Islet precursor cell (in vitro differentiated cells): ENCODE data around the gene TUBB1.
"Not testable (repeated sequence)": the region's sequence is repeated elsewhere in the genome, so short reads cannot be mapped to it uniquely, and the experiment has no call there.

Source experiments
- DNase-seq: peaks from one replicate; pipeline ENCODE4 v3.0.0-alpha.2; 2018

The TUBB1 gene

DNA sequence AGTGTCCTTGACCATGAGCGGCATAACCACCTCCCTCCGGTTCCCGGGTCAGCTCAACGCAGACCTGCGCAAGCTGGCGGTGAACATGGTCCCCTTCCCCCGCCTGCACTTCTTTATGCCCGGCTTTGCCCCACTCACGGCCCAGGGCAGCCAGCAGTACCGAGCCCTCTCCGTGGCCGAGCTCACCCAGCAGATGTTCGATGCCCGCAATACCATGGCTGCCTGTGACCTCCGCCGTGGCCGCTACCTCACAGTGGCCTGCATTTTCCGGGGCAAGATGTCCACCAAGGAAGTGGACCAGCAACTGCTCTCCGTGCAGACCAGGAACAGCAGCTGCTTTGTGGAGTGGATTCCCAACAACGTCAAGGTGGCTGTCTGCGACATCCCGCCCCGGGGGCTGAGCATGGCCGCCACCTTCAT, 4.9 kb downstream of the TUBB1 start:
- DNase-seq, result no peak

DNA sequence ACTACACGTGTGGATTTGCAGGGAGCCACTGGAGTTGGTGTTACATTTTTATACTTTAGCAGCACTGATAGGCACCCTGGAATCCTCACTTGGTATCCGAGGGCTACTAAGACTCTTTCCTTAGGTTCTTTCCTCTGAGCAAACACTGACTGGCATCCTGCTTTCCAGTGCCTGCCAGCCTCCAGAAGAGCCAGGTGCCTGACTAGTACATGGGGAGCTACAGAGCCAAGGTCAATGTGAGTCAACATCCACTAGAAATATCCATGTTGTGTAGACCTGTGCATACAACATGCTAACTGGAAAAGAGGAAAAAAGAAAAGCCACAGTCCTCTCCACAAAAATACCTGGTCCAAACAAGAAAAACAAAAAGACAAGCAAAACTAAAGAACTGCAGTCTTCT, 5.9 kb downstream of the TUBB1 start:
- DNase-seq, result no peak

DNA sequence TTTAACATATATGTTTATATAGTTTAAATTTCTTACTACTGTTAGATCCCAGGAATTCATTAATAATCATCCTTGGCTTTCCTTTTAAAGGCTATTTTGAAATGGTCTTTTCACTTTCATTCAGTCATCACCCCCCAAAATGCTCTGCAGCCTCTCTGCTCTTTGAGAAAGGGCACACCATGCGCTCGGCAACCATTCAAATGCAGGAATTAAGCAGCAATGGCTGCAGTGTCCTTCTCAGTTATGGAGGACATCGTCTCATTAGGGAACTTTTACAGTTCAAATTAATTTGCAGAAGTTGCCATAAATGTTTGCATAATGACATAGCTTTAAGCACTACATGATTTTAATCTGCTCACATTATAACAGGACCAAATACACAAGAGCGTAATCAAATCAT, 6.3 kb downstream of the TUBB1 start:
- no peak for DNase-seq

GRCh38 chr20:59026904-59027740, 7.9 kb downstream of the TUBB1 start:
- DNase-seq, result no peak

GRCh38 chr20:59027741-59028320, 8.6 kb downstream of the TUBB1 start:
- no peak for DNase-seq

DNA sequence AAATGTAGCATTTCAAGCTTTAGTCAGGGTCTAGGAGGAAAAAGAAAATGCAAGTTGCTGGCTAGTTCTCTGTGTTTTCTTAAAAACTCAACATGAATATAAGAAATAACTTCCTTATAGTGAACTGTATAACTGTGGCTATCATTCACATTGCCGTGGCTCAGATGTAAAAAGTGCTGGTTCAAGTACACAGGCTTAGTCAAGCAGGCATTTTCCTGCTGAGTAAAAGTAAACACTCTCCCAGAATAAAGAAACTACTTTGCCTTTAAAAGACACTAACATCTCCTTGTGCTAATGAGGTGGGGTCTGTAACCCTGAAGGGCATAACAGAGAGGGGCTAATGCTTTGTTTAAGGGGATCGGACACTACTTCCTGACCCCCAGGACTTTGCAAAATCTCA, 9.6 kb downstream of the TUBB1 start:
- no peak for DNase-seq

- no peak for DNase-seq
Observed at GRCh38 chr20:59030911-59031563, 11.8 kb downstream of the TUBB1 start.

DNA sequence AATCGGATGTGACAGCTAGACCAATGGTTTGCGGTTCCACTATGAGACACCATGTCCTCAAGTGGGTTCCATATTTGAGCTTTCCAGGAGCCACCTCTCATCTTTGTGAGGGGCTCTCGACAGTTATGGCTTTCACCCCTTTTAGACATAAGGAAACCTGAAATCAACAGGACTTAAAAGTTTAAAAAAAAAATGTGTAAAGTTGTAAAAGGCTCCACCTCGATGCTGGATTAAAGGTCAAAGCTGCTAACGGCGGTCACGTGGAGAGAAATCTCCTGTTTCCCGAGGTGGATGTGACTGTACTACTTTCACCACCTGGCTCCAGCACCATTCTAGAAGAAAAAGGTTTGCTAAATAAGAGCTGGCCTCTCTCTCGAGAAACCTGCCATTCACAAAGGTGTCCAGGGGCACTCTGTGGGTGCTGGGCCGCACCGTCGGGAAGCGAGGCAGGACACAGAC, 12.4 kb downstream of the TUBB1 start:
- no peak for DNase-seq

DNA sequence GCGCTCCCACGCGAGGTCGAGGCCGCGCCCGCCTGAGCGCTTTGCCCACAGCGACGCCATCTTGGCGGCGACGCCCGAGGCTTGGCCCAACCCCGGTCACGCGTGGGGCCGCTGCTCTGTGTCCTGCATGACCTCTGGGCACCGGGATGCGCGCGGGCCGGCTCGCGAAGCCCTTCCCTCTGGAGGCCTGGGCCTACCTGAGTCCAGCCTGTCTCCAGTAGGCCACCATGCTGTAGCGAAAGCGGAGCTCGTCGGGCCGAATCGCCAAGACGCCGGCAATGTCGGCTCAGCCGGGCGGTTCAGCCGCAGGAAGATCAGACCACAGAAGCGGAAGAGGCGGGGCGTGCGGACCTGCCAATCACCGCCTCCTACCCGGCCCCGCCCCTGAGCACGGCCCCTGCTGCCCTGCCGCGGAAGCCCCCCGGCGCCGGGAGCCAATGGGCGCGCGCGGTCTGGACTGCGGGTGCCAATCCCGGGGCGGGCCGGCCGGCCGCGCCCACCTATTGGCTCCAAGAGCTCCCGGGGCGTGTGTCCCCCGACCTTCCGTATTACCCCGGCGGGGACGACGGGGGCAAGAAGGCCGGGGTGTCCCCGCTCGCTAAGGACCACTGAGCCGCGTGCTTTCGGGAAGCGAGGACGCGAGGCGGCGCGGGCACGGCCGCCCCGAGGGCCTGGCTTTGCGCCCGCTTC, 12.9 kb downstream of the TUBB1 start, which contains the start of gene ATP5F1E:
ATP5F1E (minus strand) TSS at position 313 of the 690 bp plus-strand sequence; CDS start at position 229, 84 bp downstream.
- DNase-seq, result peak; percentile 98

- DNase-seq, result no peak
Observed at GRCh38 chr20:59032713-59033059, 13.5 kb downstream of the TUBB1 start.

DNA sequence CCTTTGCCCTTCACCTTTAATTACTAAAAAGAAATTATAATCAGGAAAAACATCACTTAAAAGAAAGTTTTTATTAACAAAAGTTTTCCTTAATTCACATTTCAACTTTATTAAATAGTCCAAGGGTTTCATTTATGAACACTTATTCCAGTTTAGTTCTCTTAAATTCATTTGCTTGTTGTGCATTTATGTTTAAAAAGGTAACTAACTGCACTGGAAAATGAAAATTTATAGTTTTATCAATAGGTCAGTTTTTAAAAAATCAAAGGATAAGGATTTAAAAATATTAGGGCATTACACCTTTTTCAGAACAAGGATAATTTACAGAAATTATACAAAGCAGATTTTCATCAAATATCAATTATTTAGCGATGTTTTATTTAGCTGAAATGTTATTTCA, 13.9 kb downstream of the TUBB1 start:
- DNase-seq, result no peak

DNA sequence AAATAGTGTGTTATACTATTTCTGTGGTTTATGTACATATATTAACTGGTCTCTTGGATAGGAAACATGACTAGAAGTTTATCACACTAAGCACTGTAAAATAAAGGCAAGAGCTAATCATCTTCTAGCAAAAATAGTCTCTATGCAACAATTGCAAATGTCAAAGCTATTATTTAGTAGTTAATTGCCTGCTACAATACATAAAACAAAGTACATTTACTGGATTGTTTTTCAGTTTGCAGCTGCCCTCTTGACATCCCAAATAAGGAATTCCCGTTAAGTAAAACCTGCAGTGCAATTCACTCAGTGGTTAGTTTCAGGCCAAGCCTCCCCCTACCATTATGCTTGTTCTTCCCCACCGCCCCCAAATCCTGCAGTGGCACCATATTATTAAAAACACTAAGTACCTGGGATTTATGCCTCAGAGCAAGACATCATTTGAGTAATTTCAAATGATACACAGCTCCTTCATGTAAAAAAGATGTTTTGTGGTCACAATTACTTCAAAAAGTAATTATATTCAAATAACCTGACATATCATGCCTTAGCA, 14.5 kb downstream of the TUBB1 start:
- DNase-seq, result no peak

GRCh38 chr20:59035381-59035780, 16.2 kb downstream of the TUBB1 start:
- DNase-seq, result no peak

DNA sequence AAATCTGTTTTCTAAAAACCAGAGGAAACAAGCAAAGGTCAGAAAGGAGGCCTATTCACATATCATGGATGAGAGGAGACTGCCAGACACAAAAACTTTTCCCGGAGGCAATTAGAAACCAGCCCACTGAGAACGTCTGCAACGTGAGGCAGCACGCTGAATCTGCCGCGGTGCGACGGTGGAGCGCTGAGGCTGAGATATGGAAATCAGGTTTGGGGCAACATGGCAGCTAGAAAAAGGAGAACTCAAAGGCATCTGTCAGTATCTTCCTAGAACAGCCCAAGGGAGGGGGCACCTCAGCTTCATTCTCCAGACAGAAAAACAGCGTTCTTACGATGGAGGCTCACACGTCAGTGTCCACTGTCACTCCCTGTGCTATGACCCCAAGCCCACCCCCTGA, 18.2 kb downstream of the TUBB1 start:
- no peak for DNase-seq

DNA sequence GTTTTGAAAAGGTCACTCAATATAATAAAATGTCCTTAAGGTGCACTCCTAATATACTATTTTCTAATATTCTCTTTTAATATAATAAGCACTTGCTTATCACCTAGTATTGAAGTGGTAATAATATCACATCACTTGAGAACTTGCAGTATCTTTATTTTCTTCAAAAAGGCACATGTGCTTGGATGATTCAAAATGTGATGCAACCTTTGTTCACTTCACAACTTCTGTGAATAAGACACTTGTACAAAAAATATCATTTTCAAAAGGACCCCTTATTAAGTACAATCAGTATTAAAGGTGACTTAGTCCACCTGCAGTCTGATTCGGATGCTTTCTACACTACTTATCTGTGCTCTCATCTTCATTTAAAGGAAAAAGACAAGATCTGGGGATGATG, 20.0 kb downstream of the TUBB1 start:
- DNase-seq, result no peak

GRCh38 chr20:59040667-59041066, 21.4 kb downstream of the TUBB1 start:
- no peak for DNase-seq

DNA sequence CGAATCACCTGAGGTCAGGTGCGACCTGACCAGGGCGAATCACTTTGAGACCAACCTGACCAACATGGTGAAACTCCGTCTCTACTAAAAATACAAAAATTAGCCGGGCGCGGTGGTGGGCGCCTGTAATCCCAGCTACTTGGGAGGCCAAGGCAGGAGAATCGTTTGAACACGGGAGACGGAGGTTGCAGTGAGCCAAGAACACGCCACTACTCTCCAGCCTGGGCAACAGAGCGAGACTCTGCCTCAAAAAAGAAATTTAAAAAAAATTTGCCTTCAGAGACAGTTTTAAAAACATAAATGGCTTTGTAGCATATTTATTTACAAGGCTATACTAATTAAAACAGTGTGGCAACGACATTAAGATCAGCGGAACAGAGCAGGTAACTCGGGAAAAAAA, 22.3 kb downstream of the TUBB1 start:
- not testable (repeated sequence) for DNase-seq

GRCh38 chr20:59042151-59042795, 23.0 kb downstream of the TUBB1 start, which contains the start of gene PRELID3B:
Gene PRELID3B, minus strand, starts transcription at chr20:59042786. Its CDS starts 56 bp downstream, at chr20:59042730.
- peak; percentile 66 for DNase-seq

DNA sequence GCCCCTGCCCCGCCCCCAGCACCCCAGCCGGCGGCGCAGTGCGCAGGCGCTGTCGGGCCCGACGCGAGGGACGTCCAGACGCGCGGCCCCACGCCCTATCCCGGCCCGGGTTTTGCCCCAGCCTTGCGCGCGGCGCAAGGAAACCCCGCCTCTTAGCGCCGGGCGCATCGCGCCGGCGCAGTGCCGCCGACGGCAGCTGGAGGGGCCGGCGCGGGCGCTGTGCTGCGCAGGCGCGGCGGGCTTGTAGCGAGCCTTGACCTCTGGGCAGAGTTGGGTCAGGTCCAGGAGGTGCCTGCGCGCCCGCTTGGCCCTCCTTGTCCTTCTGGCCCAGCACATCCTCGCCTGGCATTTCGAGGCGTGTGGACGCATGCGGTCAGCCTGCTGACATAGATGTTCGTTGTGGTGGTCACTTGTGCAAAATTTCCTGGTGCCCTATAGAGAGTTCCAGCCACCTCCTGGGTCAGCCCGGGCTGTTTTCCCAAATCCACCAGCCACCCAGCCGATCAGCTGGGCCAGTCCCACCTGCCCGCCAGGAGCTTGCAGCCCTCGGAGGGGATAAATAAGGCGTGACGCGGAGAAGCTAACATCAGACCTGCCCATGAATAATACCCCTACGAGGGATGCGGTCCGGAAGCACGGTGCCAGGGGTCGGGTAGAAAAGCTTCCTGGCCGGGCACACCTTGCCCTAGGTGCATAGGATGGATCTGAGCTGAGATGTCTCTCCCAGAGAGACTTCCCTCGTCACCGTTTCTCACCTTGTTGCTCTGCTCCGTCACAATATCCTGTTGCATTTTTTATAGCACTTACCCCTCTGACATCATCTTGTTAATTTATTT, 23.8 kb downstream of the TUBB1 start:
- peak; percentile 95 for DNase-seq

DNA sequence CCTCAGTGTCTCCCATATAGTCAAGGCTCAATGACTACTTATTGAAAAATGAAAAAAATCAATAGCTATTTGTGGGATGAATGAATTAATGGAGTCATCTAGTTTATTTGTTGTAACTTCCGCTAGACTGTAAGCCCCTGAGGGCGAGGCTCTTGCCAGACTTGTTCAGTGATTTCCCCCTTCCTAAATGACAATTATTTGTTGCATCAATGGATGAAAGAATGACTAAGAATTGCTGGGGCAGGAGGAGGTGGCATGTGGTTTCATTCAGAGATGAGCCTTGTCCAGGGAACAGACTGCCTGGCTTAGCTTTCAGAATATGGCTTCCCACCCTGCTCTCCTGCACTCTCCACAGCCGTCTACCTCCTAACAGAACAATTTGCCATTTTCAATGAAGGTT, 24.5 kb downstream of the TUBB1 start:
- no peak for DNase-seq

DNA sequence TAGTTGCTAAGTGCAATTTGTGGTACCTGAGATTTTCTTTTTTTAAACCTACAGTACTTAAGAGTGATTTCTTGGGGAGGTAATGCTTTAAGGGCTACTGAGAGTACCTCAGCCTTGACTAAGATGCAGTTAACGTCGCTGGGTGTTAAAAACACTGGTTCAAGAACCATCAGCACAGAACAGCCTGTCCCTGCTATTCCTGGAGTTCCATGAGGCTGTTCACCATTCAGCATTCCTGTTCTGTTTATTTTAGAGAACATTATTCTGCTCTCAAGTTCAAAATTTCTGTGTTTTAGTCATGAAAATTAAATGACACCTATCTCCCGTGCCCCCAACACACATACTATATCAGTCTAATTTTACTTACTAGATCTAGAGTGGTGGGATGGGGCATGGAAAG, 25.1 kb downstream of the TUBB1 start:
- no peak for DNase-seq
